Astrocyte of the spinal cord (primary cell): ENCODE results near the gene SHMT2.

Experiments used
- DNase-seq: peaks from one replicate; pipeline ENCODE4 v3.0.0; 2011; ENCODE audit warnings: low read depth, low spot score
- H3K4me3 ChIP-seq: 2 replicates; pipeline ENCODE4 v1.5.1; 2011; ENCODE audit warnings: low read depth, mild to moderate bottlenecking, low read length, moderate library complexity
- in situ Hi-C: cut with HindIII; loops from 2 replicates; pipeline ENCODE4 v1.10.0; 2017; ENCODE audit warnings: low sequenced_read_pairs
- TF ChIP-seq, protein P1 (sequence below): IDR thresholded peaks from 2 replicates; pipeline ENCODE4 v1.5.1; 2012; ENCODE audit warnings: low read depth, mild to moderate bottlenecking, low read length, inconsistent platforms

The SHMT2 gene

DNA sequence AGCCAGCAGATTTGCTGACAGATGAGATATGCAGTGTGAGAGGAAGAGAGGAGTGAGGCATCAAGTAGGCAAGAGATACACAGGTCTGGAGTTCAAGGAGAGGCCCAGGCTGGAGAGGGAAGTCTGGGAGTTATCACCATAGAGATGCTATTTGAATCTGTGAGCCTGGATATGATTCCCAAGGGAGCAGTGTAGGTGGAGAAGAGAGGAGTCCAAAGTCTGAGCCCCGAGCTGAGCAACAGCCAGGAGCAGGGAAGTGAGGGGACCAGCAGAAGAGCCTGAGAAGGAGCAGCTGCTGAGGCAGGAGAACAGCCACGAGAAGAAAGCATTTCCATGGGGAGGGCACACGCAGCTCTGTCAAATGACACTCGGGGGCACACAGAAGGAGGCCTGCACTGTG is 33.1 kb upstream of the SHMT2 start:
- TF ChIP-seq, protein P1, sequence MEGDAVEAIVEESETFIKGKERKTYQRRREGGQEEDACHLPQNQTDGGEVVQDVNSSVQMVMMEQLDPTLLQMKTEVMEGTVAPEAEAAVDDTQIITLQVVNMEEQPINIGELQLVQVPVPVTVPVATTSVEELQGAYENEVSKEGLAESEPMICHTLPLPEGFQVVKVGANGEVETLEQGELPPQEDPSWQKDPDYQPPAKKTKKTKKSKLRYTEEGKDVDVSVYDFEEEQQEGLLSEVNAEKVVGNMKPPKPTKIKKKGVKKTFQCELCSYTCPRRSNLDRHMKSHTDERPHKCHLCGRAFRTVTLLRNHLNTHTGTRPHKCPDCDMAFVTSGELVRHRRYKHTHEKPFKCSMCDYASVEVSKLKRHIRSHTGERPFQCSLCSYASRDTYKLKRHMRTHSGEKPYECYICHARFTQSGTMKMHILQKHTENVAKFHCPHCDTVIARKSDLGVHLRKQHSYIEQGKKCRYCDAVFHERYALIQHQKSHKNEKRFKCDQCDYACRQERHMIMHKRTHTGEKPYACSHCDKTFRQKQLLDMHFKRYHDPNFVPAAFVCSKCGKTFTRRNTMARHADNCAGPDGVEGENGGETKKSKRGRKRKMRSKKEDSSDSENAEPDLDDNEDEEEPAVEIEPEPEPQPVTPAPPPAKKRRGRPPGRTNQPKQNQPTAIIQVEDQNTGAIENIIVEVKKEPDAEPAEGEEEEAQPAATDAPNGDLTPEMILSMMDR = no peak
- in situ Hi-C loops = no loop called here
- DNase-seq = no peak
- H3K4me3 ChIP-seq = no peak overlapping the region

DNA sequence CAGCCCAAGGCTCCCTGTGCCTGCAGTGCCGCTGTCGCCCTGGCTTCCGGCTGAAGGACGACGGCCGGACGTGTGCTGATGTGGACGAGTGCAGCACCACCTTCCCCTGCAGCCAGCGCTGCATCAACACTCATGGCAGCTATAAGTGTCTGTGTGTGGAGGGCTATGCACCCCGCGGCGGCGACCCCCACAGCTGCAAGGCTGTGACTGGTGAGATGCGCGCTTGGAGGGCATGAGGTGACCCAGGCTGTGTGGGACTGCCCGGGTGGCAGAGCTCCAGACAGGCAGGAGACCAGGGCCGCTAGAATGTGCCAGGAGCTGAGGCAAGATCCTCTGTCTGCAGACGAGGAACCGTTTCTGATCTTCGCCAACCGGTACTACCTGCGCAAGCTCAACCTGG is 32.6 kb upstream of the SHMT2 start:
- H3K4me3 ChIP-seq = no peak overlapping the region

DNA sequence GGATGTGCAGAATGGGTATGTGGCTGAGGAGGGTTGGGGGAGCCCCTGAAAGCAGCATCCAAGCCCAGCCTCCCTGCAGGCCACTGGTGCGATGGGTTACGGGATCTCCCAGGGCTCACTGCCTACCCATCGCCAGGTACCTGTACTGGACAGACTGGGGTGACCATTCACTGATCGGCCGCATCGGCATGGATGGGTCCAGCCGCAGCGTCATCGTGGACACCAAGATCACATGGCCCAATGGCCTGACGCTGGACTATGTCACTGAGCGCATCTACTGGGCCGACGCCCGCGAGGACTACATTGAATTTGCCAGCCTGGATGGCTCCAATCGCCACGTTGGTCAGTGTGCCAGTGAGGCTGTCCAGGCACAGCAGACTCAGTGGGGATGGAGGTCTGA is 31.2 kb upstream of the SHMT2 start:
- in situ Hi-C loops = no loop called here
- TF ChIP-seq, protein P1 = no peak
- no peak overlapping the region for H3K4me3 ChIP-seq
- DNase-seq = no peak

More for the DNA sequence above, 32.6 kb upstream of the SHMT2 start:
- in situ Hi-C loops = no loop called here
- no peak for DNase-seq
- TF ChIP-seq, protein P1 = no peak

DNA sequence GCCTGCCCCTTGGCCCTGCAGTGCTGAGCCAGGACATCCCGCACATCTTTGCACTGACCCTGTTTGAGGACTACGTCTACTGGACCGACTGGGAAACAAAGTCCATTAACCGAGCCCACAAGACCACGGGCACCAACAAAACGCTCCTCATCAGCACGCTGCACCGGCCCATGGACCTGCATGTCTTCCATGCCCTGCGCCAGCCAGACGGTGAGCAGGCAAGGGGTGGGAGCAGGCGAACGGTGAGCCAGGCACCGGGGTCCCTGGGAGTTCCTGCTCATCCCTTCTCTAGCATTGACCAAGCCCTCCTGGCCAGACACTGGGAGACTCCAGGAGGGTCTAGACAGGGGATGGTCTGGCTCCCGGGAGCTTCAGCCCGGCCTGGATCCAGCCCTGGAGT is 30.3 kb upstream of the SHMT2 start:
- TF ChIP-seq, protein P1 = no peak
- H3K4me3 ChIP-seq = no peak overlapping the region
- in situ Hi-C loops = no loop called here
- no peak for DNase-seq

DNA sequence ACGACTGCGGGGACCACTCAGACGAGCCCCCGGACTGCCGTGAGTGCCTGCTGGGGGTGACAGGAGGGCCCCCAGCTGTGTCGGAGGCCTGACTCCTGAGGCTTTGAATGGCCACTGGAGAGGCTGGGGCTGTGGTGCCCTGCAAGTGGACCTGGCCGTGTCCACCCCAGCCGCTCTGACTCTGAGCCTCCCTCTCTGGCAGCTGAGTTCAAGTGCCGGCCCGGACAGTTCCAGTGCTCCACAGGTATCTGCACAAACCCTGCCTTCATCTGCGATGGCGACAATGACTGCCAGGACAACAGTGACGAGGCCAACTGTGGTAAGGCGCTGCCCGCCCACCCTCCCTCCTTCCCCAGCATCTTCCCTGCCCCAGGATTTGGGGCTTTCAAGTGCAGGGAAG is 29.0 kb upstream of the SHMT2 start:
- no peak overlapping the region for H3K4me3 ChIP-seq
- no peak for DNase-seq
- in situ Hi-C loops = no loop called here
- TF ChIP-seq, protein P1 = no peak

DNA sequence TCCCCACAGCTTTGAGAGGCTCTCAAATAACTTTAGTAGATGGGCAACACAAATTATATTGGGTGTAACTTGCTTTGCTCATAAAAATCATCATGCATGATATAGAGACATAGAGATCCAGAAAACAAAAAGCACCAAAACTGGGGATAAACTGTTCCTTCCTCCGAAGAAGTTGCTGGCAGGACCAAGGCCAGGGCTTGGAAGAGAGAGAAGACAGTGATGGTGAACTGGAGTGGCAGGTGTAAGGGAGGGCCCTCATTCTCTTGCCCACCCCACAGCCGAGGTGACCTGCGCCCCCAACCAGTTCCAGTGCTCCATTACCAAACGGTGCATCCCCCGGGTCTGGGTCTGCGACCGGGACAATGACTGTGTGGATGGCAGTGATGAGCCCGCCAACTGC is 28.3 kb upstream of the SHMT2 start:
- no peak overlapping the region for H3K4me3 ChIP-seq
- TF ChIP-seq, protein P1 = no peak
- DNase-seq = no peak
- in situ Hi-C loops = no loop called here

DNA sequence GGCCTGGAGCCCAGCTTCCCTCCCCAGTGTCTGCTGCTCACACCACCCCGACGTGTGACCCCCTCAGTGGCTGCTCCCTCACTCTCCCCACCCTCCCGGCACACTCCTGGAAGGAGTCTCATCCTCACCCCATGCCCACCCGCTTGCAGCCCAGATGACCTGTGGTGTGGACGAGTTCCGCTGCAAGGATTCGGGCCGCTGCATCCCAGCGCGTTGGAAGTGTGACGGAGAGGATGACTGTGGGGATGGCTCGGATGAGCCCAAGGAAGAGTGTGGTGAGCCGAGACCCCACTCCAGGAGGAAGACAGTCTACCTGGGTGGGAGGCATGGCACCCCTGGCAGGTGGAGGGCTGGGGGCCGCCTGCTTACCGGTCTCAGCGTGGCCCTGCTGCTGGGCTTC is 27.9 kb upstream of the SHMT2 start:
- TF ChIP-seq, protein P1 = no peak
- in situ Hi-C loops = no loop called here

More for the DNA sequence above, 27.9 kb upstream of the SHMT2 start:
- no peak for DNase-seq
- H3K4me3 ChIP-seq = no peak overlapping the region
